Ishikawa (cell line): ENCODE results near the gene KLF9.

Experiments used
- CREB1 ChIP-seq: IDR thresholded peaks from 2 replicates; pipeline ENCODE4 v1.6.1; 2012; ENCODE audit warnings: low read depth
- EGR1 ChIP-seq: IDR thresholded peaks from 2 replicates; pipeline ENCODE4 v1.6.1; 2012
- EP300 ChIP-seq: IDR thresholded peaks from 2 replicates; pipeline ENCODE4 v1.6.1; 2012; ENCODE audit warnings: borderline replicate concordance
- NFIC ChIP-seq: IDR thresholded peaks from 2 replicates; pipeline ENCODE4 v1.6.1; 2012
- TCF12 ChIP-seq: IDR thresholded peaks from 2 replicates; pipeline ENCODE4 v1.6.1; 2012; ENCODE audit warnings: low read depth
- TEAD4 ChIP-seq: IDR thresholded peaks from 2 replicates; pipeline ENCODE4 v1.6.1; 2012
- YY1 ChIP-seq: IDR thresholded peaks from 2 replicates; pipeline ENCODE4 v1.6.1; 2012; ENCODE audit warnings: low read depth
- ZBTB7A ChIP-seq: IDR thresholded peaks from 2 replicates; pipeline ENCODE4 v1.6.1; 2012; ENCODE audit warnings: low read depth
- TF ChIP-seq, protein P1 (sequence below): IDR thresholded peaks from 2 replicates; pipeline ENCODE4 v1.6.1; 2012
- TF ChIP-seq, protein P2 (sequence below): IDR thresholded peaks from 2 replicates; pipeline ENCODE4 v1.6.1; 2012; ENCODE audit warnings: low read depth, mild to moderate bottlenecking

DNA sequence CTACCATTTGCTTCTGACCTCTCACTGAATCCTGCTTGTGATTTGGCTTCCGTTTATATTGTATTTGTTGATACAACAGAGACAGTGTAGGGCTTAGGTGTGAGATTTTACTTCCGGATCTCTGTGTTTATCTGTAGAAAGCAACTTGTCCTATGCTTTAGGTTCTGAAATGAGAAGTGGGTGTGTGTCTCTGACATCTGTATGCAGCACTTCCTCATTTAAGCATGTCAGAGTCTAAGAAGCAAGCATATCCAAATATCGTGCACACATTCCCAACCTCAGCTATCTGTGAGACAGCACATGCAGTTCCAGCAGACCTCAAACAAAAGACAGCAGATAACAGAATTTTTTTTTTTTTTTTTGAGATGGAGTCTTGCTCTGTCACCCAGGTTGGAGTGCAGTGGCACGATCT, 16.3 kb downstream of the KLF9 start:
- TF ChIP-seq, protein P1, sequence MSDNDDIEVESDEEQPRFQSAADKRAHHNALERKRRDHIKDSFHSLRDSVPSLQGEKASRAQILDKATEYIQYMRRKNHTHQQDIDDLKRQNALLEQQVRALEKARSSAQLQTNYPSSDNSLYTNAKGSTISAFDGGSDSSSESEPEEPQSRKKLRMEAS, result no peak
- TF ChIP-seq, protein P2, sequence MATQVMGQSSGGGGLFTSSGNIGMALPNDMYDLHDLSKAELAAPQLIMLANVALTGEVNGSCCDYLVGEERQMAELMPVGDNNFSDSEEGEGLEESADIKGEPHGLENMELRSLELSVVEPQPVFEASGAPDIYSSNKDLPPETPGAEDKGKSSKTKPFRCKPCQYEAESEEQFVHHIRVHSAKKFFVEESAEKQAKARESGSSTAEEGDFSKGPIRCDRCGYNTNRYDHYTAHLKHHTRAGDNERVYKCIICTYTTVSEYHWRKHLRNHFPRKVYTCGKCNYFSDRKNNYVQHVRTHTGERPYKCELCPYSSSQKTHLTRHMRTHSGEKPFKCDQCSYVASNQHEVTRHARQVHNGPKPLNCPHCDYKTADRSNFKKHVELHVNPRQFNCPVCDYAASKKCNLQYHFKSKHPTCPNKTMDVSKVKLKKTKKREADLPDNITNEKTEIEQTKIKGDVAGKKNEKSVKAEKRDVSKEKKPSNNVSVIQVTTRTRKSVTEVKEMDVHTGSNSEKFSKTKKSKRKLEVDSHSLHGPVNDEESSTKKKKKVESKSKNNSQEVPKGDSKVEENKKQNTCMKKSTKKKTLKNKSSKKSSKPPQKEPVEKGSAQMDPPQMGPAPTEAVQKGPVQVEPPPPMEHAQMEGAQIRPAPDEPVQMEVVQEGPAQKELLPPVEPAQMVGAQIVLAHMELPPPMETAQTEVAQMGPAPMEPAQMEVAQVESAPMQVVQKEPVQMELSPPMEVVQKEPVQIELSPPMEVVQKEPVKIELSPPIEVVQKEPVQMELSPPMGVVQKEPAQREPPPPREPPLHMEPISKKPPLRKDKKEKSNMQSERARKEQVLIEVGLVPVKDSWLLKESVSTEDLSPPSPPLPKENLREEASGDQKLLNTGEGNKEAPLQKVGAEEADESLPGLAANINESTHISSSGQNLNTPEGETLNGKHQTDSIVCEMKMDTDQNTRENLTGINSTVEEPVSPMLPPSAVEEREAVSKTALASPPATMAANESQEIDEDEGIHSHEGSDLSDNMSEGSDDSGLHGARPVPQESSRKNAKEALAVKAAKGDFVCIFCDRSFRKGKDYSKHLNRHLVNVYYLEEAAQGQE, result no peak
- no peak for TF ChIP-seq ZBTB7A
- TF ChIP-seq CREB1, result no peak
- TF ChIP-seq TCF12, result no peak
- TF ChIP-seq NFIC, result no peak
- TF ChIP-seq EP300, result no peak
- no peak for TF ChIP-seq YY1
- TF ChIP-seq EGR1, result no peak
- TF ChIP-seq TEAD4, result no peak
